ENCODE data around the gene CUL9.
A peak's percentile ranks its signal among the peaks of the same experiment; 100 is the strongest.

The CUL9 gene

DNA sequence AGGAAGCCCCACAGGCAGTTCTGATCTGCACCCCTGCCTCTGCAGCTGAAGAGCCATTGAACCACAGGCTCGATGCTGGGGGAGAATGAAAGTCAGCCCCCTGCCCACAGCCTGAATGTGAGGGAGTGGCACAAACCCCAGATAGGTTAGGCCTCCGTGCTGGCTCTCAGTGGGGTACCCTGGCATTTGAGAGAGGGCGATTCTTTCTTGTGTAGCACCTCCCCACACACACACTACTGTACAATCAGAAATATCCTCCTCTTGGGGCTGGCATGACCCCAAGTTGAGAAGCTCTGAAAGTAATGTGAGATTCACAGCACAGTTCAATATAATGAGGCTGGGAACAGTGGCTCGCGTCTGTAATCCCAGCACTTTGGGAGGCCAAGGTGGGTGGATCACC lies 79.2 kb downstream of the CUL9 start:
- DNase-seq (ENCODE audit: insufficient read length, low spot score) (no peak), FAIRE-seq (no peak)
- TF ChIP-seq, protein P1, sequence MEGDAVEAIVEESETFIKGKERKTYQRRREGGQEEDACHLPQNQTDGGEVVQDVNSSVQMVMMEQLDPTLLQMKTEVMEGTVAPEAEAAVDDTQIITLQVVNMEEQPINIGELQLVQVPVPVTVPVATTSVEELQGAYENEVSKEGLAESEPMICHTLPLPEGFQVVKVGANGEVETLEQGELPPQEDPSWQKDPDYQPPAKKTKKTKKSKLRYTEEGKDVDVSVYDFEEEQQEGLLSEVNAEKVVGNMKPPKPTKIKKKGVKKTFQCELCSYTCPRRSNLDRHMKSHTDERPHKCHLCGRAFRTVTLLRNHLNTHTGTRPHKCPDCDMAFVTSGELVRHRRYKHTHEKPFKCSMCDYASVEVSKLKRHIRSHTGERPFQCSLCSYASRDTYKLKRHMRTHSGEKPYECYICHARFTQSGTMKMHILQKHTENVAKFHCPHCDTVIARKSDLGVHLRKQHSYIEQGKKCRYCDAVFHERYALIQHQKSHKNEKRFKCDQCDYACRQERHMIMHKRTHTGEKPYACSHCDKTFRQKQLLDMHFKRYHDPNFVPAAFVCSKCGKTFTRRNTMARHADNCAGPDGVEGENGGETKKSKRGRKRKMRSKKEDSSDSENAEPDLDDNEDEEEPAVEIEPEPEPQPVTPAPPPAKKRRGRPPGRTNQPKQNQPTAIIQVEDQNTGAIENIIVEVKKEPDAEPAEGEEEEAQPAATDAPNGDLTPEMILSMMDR (IDR thresholded peaks at IDR 0.05; ENCODE audit: insufficient read depth, missing control alignments), result no peak

GRCh38 chr6:43262000-43262779 lies 80.2 kb downstream of the CUL9 start:
- FAIRE-seq (no peak), DNase-seq (ENCODE audit: insufficient read length, low spot score) (no peak)
- TF ChIP-seq, protein P1 (IDR thresholded peaks at IDR 0.05; ENCODE audit: insufficient read depth, missing control alignments), result no peak

GRCh38 chr6:43262780-43263313 lies 80.9 kb downstream of the CUL9 start:
- no peak for FAIRE-seq
- TF ChIP-seq, protein P1 (IDR thresholded peaks at IDR 0.05; ENCODE audit: insufficient read depth, missing control alignments), result no peak

GRCh38 chr6:43263314-43264178 lies 81.5 kb downstream of the CUL9 start:
- TF ChIP-seq, protein P1 (IDR thresholded peaks at IDR 0.05; ENCODE audit: insufficient read depth, missing control alignments), result peak; percentile 96
- FAIRE-seq (no peak), DNase-seq (ENCODE audit: insufficient read length, low spot score) (peak; percentile 95)

More at GRCh38 chr6:43262780-43263313, 80.9 kb downstream of the CUL9 start:
- no peak for DNase-seq (ENCODE audit: insufficient read length, low spot score)

- no peak for DNase-seq (ENCODE audit: insufficient read length, low spot score)
- TF ChIP-seq, protein P1 (IDR thresholded peaks at IDR 0.05; ENCODE audit: insufficient read depth, missing control alignments), result no peak
- FAIRE-seq, result no peak
These were observed 82.7 kb downstream of the CUL9 start for GRCh38 chr6:43264599-43265145.

DNA sequence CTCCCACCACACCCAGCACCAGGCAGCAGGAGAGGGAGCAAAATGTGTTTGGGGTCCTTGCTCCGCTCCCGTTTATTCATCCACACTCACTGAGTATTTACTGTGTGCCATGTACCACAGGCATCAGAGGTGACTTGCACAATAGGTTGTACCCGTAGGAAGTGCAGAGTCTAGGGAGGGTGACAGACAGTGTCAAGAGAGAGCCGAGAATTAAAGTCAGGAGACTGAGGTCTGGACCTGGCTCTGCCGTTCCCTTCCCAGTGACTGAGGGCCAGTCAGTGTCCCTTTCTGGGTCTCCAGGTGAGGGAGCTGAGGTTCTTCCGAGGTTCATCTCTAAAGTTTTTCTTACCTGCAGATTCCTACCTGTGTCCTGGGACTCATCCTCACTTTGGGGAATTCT lies 83.6 kb downstream of the CUL9 start:
- DNase-seq (ENCODE audit: insufficient read length, low spot score) (no peak), FAIRE-seq (no peak)
- TF ChIP-seq, protein P1 (IDR thresholded peaks at IDR 0.05; ENCODE audit: insufficient read depth, missing control alignments), result no peak
